ENCODE data around the gene SYCE3. TPM values are rescaled to one million over a fixed set of nuclear protein-coding genes. Genes with fewer than 3 reads are reported as not detected.

Gene SYCE3
- total and polyA plus RNA-seq, 2 experiments from 2014 or later = not detected

- no peaks in the 10 kb centered on the region for H4K20me1 ChIP-seq (replicated peaks; ENCODE audit: insufficient read depth)
- Mint-ChIP-seq H3K4me1 (no peaks in the 10 kb centered on the region), H3K36me3 (ENCODE audit: low read depth) (peaks cover 38% of the 10 kb centered on the region), H3K9me3 (no peaks in the 10 kb centered on the region), H3K27ac (no peak overlapping the region), H3K27me3 (ENCODE audit: insufficient read depth, low read depth, poor library complexity) (peaks cover 7% of the 10 kb centered on the region), H3K4me3 (no peak overlapping the region)
- DNase-seq (ENCODE audit: low spot score) (no peak), ATAC-seq (no peak)
- no peak overlapping the region for H3K27ac ChIP-seq (ENCODE audit: low read depth)
- H3K9me2 ChIP-seq (ENCODE audit: insufficient read depth) = no peaks in the 10 kb centered on the region
- H3K27me3 ChIP-seq (ENCODE audit: insufficient read depth) = peaks cover 7% of the 10 kb centered on the region; the same call in 1 of the 2 replicates
- no peak overlapping the region for H3K4me2 ChIP-seq
- no peaks in the 10 kb centered on the region for H3K4me1 ChIP-seq (ENCODE audit: insufficient read depth)
- H3K4me3 ChIP-seq = no peak overlapping the region
- no peaks in the 10 kb centered on the region for H3K36me3 ChIP-seq (ENCODE audit: insufficient read depth)
- TF ChIP-seq EZH2phosphoT487 (IDR thresholded peaks at IDR 0.05; ENCODE audit: unreplicated experiment) = no peak
- no peak for TF ChIP-seq ZNF114 (CRISPR knock-in tag; IDR thresholded peaks at IDR 0.05)
- TF ChIP-seq CTCF (conservative IDR thresholded peaks at IDR 0.05; ENCODE audit: low read depth in 2 of 2) = no peak
- no peak for TF ChIP-seq POLR2AphosphoS5 (IDR thresholded peaks at IDR 0.05; ENCODE audit: low read depth)
- no peak for TF ChIP-seq CREB1 (CRISPR knock-in tag; IDR thresholded peaks at IDR 0.05; ENCODE audit: low read depth)
- no peak for TF ChIP-seq ETS1 (IDR thresholded peaks at IDR 0.05)
- no peak for TF ChIP-seq ZNF331 (CRISPR knock-in tag; IDR thresholded peaks at IDR 0.05; ENCODE audit: low read depth)
- no peak for TF ChIP-seq EZH2 (IDR thresholded peaks at IDR 0.05; ENCODE audit: low read depth, unreplicated experiment)
- TF ChIP-seq REST (IDR thresholded peaks at IDR 0.05; ENCODE audit: unreplicated experiment) = no peak
- no peak for TF ChIP-seq STAT1 (IDR thresholded peaks at IDR 0.05; ENCODE audit: unreplicated experiment)
- TF ChIP-seq NANOG (IDR thresholded peaks at IDR 0.05; ENCODE audit: borderline replicate concordance) = no peak
- H3K79me2 ChIP-seq (replicated peaks; ENCODE audit: insufficient read depth) = no peaks in the 10 kb centered on the region
- H3F3A ChIP-seq (replicated peaks; ENCODE audit: low read depth) = no peaks in the 10 kb centered on the region
- H2AFZ ChIP-seq = no peak overlapping the region
Measured at GRCh38 chr22:50569041-50569459, 6.3 kb upstream of the SYCE3 start.

Measured in GM23338 (cell line).